HepG2 (cell line): Measurements from ENCODE around the gene ZFHX3. TPM values are rescaled to one million over a fixed set of nuclear protein-coding genes. Genes with fewer than 3 reads are reported as not detected.
A peak's percentile ranks its signal among the peaks of the same experiment; 100 is the strongest.

ENCODE experiments used
- SUZ12 ChIP-seq: fragments of 150-350 bp; IDR thresholded peaks from 2 replicates; pipeline ENCODE4 v1.6.1; 2014; ENCODE audit warnings: low read depth, low read length
- TRIM22 ChIP-seq: fragments of 450-650 bp; IDR thresholded peaks from 2 replicates; pipeline ENCODE4 v1.6.1; 2017
- ZBTB4 ChIP-seq: sonication (generic); formaldehyde crosslinking; IDR thresholded peaks from 2 replicates; pipeline ENCODE4 v1.4.0; 2020; ENCODE audit warnings: missing genetic modification reagents, mild to moderate bottlenecking, borderline replicate concordance
- ZNF230 ChIP-seq: sonication (generic); formaldehyde crosslinking; IDR thresholded peaks from 2 replicates; pipeline ENCODE4 v1.4.0; 2020; ENCODE audit warnings: mild to moderate bottlenecking, missing genetic modification reagents
- ZNF3 ChIP-seq: IDR thresholded peaks from 2 replicates; pipeline ENCODE4 v1.7.0; 2017; ENCODE audit warnings: inconsistent platforms
- ZNF407 ChIP-seq: sonication (generic); formaldehyde crosslinking; IDR thresholded peaks from one replicate; pipeline ENCODE4 v1.5.1; 2020; ENCODE audit warnings: mild to moderate bottlenecking, missing genetic modification reagents; ENCODE audit errors: not compliant biosample characterization
- ZSCAN25 ChIP-seq: sonication (generic); formaldehyde crosslinking; IDR thresholded peaks from 2 replicates; pipeline ENCODE4 v1.8.0; 2022; ENCODE audit warnings: mild to moderate bottlenecking, missing genetic modification reagents
- polyA plus RNA-seq, 8 experiments: library from polyadenylated mRNA; depleted of rRNA in 3 of 8; stranded (reverse) in 7 of 8; unstranded in 1 of 8; fragments of >200 nt; fragmentation: Illumina TruSeq in 4 of 8; extraction: Trizol in 4 of 8; gene quantifications; 2 replicates each; pipeline versions ENCODE4 v1.2.1 to v1.2.3, GENCODE V29; 2011 to 2016; ENCODE audit warnings: low read depth in 4 of 8, missing spikeins in 1 of 8, mixed read lengths in 1 of 8; ENCODE audit not compliant: insufficient read depth in 1 of 8
- total RNA-seq, 5 experiments: library from RNA; depleted of rRNA; stranded (reverse); fragments of >200 nt; fragmentation: Illumina TruSeq; extraction: Trizol; gene quantifications; 2 replicates each; pipeline ENCODE4 v1.2.3, GENCODE V29; 2016; ENCODE audit warnings: low read depth in 1 of 5
- TF ChIP-seq, protein P1 (sequence below): sonication (generic); formaldehyde crosslinking; IDR thresholded peaks from 2 replicates; pipeline ENCODE4 v1.8.0; 2022; ENCODE audit warnings: missing genetic modification reagents, low read depth, mild to moderate bottlenecking, borderline replicate concordance
- TF ChIP-seq, protein P2 (sequence below): sonication (generic); formaldehyde crosslinking; IDR thresholded peaks from 2 replicates; pipeline ENCODE4 v1.4.0; 2020; ENCODE audit warnings: mild to moderate bottlenecking, missing genetic modification reagents, borderline replicate concordance

Gene ZFHX3
- total and polyA plus RNA-seq, 2 of the 13 experiments (the other 11 are each of a cell fraction or from before 2014, with no cell fraction given) = 5.0 to 6.0 TPM

DNA sequence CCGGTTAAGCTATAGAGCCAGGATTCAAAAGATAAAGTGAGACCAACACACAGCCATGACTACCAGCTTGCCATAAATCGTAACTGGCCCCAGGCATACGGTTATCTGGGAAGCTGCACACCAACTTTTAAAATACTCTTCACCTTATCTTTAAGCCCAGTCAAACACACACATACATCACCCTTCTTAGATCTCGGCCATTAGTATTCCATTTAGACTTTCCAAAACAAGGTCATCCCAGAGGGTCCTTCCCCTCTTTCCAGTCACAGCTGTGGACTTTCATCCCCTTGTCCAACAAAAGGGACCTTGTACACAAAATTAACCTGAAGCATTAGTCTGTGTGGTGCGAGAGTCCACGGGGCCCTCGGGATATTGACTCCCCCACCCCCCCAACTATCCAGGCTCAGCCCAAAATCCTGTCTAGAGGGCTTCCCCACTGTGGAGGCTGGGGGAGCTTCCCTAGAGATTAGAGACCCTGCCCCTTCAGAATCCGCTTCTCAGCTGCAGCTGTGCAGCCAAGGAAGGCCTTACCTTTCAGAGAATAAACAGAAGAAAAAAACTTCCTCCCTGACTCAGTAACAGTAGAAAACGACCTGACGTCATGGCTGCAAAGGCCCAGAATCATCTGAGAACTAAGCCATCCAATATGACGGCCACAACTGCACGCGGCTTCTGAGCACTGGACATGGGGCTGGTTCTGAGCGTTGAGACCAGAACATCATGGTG lies 9.9 kb downstream of the ZFHX3 start (continued):
- TF ChIP-seq ZNF407 (CRISPR knock-in tag) = no peak
- no peak for TF ChIP-seq ZNF3 (CRISPR knock-in tag)
- peak; percentile 67; the same call in 1 of the 2 replicates for TF ChIP-seq ZBTB4 (CRISPR knock-in tag)
- no peak for TF ChIP-seq TRIM22
- TF ChIP-seq SUZ12 = no peak
- TF ChIP-seq, protein P1, sequence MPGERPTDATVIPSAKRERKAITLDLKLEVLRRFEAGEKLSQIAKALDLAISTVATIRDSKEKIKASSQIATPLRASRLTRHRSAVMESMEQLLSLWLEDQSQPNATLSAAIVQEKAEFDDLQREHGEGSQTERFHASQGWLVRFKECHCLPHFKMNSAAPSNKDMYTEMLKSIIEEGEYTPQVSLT (CRISPR knock-in tag) = no peak
- no peak; the same call in 1 of the 2 replicates for TF ChIP-seq ZSCAN25 (CRISPR knock-in tag)
- TF ChIP-seq, protein P2, sequence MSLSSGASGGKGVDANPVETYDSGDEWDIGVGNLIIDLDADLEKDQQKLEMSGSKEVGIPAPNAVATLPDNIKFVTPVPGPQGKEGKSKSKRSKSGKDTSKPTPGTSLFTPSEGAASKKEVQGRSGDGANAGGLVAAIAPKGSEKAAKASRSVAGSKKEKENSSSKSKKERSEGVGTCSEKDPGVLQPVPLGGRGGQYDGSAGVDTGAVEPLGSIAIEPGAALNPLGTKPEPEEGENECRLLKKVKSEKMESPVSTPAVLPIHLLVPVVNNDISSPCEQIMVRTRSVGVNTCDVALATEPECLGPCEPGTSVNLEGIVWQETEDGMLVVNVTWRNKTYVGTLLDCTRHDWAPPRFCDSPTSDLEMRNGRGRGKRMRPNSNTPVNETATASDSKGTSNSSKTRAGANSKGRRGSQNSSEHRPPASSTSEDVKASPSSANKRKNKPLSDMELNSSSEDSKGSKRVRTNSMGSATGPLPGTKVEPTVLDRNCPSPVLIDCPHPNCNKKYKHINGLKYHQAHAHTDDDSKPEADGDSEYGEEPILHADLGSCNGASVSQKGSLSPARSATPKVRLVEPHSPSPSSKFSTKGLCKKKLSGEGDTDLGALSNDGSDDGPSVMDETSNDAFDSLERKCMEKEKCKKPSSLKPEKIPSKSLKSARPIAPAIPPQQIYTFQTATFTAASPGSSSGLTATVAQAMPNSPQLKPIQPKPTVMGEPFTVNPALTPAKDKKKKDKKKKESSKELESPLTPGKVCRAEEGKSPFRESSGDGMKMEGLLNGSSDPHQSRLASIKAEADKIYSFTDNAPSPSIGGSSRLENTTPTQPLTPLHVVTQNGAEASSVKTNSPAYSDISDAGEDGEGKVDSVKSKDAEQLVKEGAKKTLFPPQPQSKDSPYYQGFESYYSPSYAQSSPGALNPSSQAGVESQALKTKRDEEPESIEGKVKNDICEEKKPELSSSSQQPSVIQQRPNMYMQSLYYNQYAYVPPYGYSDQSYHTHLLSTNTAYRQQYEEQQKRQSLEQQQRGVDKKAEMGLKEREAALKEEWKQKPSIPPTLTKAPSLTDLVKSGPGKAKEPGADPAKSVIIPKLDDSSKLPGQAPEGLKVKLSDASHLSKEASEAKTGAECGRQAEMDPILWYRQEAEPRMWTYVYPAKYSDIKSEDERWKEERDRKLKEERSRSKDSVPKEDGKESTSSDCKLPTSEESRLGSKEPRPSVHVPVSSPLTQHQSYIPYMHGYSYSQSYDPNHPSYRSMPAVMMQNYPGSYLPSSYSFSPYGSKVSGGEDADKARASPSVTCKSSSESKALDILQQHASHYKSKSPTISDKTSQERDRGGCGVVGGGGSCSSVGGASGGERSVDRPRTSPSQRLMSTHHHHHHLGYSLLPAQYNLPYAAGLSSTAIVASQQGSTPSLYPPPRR (CRISPR knock-in tag) = peak; percentile 42; the same call in 1 of the 2 replicates
- TF ChIP-seq ZNF230 (CRISPR knock-in tag) = no peak
